Forelimb muscle (tissue), 1 donor: ENCODE measurements around the gene RABGAP1L. TPM values are rescaled to one million over a fixed set of nuclear protein-coding genes. Genes with fewer than 3 reads are reported as not detected.
"Not testable (repeated sequence)": the region's sequence is repeated elsewhere in the genome, so short reads cannot be mapped to it uniquely, and the experiment has no call there.

Source experiments
- DNase-seq: peaks from one replicate; pipeline ENCODE4 v3.0.0-alpha.2; 2013; ENCODE audit warnings: low read depth
- polyA plus RNA-seq: library from polyadenylated mRNA; unstranded; fragments of 120-200 nt; gene quantifications from one replicate; pipeline ENCODE4 v1.2.1, GENCODE V29; 2013; ENCODE audit not compliant: insufficient read length

Gene RABGAP1L
- polyA plus RNA-seq, 1 donor, result 10.3 TPM

DNA sequence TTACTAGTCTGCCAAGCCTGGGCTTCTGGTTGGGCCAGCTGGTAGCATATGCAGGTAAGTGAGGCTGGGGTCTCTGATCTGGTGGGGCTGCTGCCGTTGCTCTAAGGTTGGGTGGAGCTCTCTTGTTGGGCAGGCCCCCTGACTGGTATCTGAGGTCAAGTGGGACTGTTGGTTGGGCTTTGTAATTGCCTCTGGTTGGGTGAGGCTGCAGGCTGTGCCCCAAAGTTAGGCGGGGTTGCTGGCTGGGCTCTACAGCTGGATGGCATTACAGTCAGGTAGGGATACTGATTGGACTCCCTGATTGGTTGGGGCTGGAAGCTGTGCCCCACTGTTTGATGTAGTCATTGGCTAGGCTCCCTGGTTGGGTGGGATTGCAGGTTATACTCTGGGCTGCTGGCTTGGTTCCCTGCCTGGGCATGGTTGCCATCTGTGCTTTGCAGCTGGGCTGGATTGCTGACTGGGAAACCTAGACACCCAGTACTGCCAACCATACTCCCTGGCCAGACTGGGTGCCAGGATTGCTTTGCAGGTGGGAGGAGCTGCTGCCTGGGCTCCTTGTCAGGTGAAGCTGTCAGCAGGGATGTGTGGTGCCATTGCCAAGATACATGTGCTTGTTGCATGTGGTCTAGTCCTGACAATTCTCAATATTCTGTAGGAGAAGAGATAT is 130.5 kb downstream of the RABGAP1L start:
- no peak for DNase-seq

DNA sequence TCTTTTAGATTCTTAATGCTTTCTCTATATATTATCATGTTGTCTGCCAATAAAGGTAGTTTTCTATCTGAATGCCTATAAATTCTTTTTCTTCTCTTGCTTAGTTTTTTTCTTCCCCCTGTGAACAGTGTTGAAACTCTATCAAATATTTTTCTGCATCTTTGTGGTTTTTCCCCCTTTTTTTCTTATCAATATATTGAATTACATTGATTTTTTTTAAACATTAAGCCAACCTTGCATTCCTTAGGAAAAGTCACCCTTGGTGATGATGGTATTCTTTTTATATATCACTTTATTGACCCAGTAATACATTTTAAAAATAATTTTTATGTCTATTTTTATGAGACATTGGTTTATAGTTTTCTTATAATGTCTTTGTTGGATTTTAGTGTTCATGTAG is 131.7 kb downstream of the RABGAP1L start:
- DNase-seq, result no peak

DNA sequence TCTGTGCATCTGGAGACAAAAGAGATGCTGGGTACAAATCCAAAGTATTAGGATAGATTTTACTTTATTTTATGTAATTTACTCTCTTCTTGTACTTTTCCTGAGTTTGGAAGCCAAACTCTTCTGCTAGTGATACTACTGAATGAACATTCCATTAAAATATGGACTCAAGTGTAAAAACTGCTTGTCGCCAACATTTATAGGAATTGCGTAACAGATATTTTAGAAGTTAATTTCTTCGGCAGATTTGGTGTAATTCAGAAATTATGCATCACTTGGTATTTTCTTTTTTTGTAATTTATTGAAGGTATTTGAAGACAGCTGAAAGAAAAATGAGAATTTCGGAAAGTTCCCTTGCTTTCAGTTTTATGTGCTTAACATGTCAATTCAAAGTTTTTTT is 137.0 kb downstream of the RABGAP1L start:
- DNase-seq, result no peak

DNA sequence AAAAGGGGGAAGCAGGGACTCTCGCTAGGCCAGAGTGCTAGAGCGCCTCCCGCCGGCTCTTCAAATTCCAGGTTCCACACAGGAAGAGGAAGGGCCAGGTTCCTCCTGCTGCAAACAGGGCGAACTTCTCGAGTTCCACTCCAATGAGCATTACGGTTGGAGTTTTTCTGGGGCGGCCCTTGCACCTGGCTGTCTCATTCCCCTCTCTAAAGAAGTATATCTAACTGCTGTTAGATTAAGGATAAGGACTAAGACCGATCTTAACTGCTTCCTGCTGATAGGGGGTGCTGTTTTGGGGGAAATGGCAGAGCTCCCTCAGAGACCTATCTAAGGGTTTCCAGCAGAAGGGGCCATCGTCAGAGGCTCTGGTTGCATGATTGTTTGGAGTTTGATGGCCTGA is 138.0 kb downstream of the RABGAP1L start:
- no peak for DNase-seq

DNA sequence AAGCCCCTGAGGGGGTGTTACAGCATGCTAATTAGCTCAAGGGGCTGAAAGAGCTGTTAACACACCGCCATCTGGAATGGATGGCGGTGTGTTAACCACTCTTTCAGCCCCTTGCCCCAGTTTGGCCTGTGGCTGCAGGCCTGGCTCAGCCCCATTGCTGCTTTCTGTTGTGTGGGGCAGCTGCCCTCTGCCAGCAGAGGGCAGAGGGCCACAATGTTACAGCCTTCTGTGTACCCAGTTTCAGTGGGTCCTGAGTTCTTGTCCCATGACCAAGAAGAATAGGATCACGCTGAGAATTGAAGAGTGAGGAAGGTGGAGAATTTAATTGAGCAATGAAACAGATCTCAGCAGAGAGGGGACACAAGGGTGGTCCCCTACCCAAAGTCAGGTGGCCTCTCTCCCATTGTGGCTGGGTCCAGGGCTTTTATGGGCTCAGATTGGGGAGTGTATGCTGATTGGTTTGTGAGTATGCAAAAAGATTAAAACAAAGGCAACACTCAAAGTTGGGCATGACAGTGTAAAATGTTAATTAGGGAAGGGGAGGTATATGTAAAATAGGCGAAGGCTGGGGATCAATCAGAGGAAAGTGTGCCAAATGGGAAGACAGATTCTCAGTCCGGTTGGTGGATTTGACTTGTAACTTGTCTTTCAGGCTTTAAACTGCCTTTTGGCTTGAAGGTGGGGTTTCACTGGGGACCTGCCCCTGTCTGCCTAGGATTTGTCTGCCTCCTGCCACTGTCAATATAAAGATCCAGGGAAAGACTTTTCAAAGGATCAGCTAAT is 142.2 kb downstream of the RABGAP1L start:
- no peak for DNase-seq

DNA sequence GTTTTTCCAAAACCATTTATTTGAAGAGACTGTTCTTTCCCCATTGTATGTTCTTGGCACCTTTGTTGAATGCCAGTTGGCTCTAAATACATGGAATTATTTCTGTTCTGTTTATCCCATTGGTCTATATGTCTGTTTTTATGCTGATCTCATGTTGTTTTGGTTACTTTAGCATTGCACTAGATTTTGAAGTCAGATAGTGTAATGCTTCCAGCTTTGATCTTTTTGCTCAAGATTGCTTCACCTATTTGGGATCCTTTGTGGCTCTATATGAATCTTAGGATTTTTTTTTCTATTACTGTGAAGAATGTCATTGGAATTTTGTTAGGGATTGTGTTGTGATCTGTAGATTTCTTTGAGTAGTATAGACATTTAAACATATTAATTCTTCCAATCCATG is 149.3 kb downstream of the RABGAP1L start:
- DNase-seq, result no peak

DNA sequence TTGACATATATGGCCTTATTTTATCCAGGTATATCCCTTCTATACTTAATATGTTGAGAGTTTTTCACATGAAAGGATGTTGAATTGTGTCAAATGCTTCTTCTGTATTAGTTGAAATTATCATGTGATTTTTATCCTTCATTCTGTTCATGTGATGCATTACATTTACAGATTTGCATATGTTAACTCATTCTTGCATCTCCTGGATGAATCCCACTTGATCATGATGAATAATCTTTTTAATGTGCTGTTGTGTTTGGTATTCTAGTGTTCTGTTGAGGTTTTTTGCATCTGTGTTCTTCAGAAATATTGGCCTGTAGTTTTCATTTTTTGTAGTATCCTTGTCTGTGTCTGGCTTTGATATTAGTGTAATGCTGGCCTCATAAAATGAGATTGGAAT is 150.2 kb downstream of the RABGAP1L start:
- DNase-seq, result no peak

DNA sequence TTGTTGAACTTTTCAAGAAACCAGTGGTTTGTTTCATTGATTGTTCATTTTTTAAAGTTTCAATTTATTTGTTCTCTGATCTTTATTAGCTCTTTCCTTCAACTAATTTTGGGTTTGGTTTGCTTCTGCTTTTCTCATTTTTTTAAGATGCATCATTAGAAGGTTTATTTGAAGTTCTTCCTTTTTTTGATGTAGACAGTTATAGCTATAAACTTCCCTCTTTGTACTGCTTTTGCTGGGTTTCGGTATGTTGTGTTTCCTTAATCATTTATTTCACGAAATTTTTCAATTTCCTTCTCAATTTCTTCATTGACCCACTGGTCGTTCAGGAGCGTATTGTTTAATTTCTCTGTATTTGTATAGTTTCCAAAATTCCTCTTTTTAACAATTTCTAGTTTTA is 155.1 kb downstream of the RABGAP1L start:
- DNase-seq, result no peak

DNA sequence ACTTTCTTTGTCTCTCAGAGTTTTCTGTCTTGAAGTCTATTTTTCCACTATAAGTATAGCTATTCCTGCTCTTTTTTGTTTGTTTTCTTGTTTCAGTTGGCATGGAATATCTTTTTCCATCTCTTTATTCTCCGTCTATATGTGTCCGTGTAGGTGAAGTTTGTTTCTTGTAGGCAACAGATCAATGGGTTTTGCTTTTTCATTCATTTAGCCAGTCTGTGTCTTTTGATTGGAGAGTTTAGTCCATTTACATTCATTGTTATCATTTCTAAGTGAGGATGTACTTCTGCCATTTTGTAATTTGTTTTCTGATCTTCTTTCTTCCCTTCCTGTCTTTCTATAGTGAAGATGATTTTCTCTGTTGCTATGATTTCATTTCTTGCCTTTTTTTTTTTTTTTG is 155.9 kb downstream of the RABGAP1L start:
- no peak for DNase-seq

DNA sequence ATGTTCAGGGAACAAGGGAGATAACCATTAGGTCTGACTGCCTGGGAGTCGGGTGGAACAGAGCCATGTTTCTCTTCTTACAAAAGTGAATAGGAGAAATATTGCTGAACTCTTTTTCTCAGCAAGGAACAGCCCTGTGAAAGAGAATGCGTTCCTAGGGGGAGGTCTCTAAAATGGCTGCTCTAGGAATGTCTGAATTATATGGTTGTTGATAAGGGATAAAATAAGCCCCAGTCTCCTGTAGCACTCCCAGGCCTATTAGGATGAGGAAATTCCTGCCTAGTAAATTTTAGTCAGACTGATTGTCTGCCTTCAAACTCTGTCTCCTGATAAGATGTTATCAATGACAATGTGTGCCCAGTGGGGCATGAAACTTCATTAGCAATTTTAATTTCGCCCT is 161.6 kb downstream of the RABGAP1L start:
- not testable (repeated sequence) for DNase-seq

DNA sequence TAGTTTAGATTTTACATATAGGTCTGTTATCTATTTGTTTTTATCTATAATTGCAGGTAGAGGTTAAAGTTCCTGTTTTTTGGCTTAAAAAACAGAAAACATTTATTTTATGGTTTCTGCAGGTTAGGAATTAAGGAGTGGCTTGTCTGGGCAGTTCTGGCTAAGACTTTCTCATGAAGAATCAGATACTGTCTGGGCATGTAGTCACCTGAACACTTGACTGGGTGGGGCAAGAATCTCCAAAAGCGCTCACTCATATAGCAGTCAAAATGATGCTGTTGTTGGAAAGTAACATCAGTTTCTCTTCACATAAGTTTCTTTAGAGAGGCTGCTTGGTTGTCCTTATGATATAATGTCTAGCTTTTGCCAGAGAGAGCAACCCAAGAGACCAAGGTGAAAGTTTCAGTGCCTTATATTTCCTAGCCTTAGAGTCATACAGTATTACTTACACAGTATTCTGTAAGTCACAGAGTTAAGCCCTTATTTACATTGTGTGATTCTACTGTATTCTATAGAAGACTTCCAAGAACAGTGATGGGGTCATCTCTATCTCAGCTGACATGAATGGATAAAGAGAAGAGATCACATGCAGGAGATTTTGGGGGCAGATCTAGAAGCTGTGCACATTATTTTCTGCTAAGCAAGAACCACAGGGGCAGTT is 163.0 kb downstream of the RABGAP1L start:
- DNase-seq, result no peak

DNA sequence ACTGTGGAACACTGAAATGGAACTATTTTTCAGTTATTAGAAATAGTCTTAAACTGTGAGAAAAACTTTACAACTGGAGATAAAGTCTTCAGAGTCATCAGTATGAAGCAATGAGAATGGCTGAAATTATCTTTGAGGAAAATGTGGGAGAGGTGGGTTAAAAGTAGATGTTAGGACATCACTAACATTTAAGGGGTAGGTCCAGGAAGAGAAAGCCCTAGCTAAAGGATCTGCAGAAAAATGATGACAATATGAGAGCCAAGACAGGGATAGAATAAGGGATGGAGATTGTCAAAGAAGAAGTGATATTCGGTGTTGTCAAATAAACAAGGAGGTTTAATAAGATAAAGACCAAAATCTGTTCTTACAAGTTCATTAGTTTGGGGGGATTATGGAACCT is 165.2 kb downstream of the RABGAP1L start:
- no peak for DNase-seq

DNA sequence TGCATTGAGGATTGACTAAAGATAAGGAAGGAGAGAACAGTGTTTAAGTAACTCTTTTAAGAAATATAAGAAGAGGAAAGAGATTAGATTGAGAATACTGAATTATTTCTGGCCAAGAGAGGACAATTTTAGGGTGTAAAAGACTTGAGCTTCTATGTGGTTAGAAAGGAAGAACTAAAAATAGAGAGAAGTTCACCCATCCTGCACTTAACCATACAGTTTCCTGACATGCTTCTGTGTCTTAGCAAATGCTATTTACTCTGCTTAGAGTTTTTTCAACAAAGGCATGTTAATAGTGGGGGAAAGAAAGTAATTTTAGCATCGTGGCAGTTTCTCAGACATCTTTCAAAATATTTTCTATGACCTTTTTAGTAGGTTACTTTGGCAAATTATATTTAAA is 165.6 kb downstream of the RABGAP1L start:
- DNase-seq, result no peak

DNA sequence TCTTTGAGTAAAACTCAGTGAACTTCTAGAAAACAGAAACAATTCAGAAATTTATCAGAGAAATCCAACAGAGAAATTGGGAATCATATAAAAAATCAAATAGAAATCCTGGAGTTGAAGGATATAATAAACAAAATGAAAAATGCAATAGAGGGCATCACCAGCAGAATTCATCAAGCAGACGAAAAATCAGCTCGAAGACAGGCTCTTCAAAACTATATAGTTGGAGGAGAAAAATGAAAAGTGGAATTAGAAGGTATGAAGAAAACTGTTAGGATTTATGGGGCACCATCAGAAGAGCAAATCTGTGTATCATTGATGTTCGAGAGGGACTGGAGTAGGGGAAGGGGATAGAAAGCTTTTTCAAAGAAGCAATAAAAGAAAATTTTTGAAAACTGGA is 167.0 kb downstream of the RABGAP1L start:
- no peak for DNase-seq

DNA sequence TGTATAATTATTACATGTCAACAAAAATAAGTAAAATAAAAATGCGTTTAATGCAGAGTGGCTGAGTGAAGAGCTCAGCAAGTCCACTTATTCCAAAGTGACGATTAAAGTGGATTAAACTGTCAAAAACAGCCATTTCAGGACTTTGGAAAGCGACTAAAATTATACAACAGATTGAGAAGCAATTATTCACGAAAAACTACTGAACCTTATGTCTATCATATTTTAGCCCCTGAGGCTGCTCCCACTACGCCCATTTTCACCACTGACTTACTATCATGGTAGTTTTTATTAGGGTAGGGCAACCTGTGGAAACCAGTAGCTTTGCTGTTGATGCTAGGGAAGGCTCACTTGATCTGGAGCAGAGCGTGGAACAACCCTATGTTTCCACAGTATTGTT is 174.1 kb downstream of the RABGAP1L start:
- no peak for DNase-seq

DNA sequence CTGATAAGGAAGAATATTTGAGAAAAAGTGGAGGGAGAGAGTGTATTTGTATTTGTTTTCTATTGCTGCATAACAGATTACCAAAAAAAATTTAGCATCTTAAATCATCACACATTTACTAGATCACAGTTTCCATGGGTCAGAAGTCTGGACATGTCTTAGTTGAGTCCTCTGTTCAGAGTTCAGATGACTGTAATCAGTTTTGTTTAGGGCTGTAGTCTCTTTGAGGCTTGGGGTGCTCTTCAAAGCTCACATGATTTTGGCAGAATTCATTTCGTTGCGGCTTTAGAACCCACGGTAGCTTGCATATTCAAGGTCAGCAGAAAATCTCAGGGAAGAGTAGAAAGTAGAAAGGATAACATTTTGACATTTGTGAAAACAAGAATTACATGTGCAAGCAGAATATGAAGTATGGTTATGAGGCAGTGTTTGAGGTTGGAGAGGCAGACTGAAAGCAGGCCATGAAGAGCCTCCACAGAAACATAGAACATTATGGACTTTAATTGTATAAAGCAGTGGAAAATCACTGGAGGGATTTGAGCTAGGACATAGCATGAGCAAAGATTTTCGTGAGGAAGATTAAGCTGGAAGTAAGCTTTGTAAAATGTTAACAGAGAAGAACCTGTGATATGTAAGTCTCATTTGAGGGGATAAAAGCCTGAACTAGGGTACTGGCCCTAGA is 177.8 kb downstream of the RABGAP1L start:
- no peak for DNase-seq

DNA sequence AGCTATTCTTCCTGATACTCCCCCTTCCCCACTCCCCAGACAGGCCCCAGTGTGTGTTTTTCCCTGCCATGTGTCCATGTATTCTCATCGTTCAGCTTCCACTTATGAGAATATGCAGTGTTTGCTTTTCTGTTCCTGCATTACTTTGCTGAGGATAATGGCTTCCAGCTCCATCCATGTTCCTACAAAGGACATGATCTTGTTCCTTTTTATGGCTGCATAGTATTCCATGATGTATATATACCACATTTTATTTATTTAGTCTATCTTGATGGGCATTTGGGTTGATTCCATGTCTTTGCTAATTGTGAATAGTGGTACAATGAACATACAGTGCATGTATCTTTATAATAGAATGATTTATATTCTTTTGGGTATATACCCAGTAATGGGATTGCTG is 181.1 kb downstream of the RABGAP1L start:
- DNase-seq, result not testable (repeated sequence)

DNA sequence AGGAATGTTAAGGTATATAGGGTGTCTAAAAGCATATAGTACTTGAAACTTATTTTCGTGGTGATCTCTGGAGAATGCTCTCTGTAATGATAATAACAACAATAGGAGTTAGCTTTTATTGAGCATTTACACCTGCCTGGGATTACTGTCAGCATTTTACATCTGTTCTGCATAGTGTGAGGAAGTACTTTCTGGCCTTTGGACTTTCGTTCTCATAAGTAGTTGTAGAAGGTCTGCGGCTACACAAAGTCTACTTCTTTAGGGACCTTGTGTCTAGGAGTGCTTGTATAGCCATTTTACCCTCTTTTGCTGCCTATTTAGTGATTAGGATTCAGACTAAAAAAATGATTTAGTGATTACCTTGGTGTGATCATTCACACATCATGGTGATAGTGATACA is 184.8 kb downstream of the RABGAP1L start:
- DNase-seq, result no peak

DNA sequence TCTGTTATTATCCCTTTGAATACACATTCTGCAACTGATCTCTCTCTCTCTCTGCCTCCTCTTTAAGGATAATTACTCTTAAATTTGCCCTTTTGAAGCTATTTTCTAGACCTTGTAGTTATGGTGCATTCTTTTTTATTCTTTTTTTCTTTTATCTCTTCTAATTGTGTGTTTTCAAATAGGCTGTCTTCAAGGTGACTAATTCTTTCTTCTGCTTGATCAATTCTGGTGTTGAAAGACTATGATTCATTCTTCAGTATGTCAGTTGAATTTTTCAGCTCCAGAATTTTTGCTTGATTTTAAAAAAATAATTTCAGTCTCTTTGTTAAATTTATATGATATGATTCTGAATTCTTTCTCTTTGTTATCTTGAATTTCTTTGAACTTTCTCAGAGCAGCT is 192.8 kb downstream of the RABGAP1L start:
- DNase-seq, result no peak

DNA sequence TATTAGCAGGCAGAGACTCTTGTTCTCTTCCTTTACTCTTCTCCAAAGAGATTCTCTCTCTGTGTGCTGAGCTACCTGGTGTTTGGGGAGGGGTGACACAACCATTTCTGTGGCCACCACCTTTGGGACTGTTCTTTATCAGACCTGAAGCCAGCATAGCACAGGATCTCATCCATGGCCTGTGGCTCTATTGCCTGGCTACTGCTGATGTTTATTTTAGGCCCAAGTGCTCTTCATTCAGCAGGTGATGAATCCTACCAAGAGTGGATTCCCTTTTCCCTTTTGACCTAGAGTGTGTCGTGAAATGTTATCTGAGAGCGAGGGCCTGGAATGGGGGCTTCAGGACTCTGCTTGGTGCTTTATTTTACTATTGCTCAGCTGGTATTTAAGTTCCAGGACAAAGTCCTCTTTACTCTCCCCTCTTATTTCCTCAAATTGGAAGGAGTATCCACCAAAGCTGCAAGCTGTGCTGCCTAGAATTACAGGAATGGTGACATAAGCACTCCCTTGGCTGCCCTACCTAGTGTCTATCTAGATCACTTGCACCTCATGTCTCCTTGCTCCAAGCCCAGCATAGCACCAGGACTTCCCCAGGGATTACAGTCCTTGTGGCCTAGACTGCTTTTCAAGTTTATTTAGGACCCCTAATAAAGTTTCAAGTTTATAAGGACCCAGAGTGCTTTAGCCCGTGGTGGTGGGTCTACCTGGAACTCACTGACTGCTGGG is 193.7 kb downstream of the RABGAP1L start:
- no peak for DNase-seq

DNA sequence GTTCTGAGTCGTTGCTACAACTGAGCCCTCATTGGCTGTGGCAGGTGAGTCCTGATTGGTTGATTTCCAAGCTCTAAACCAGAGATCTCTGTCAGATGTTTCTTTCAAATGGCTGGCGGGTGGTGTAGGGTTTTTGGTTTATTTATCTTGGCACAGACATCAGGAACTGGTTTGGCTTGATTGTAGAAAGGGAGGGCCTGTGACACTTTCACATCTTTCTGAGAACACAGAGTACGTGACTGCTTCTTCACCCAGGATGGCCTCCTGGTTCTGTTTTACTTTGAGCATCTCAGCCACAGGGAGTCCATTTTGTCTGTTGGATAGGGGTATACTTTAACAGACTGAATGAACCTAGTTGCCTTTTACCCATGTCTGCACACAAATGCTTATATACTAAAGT is 199.0 kb downstream of the RABGAP1L start:
- no peak for DNase-seq
